HepG2 (cell line): Measurements from ENCODE around the gene CLDN4. TPM values are rescaled to one million over a fixed set of nuclear protein-coding genes. Genes with fewer than 3 reads are reported as not detected.

ENCODE experiments used
- ADNP ChIP-seq: sonication (generic); formaldehyde crosslinking; IDR thresholded peaks from 2 replicates; pipeline ENCODE4 v1.4.0; 2020; ENCODE audit warnings: missing genetic modification reagents
- CREM ChIP-seq, 2 experiments: sonication (generic) in 1 of 2; formaldehyde crosslinking in 1 of 2; IDR thresholded peaks; 2 replicates each; pipeline versions ENCODE4 v1.4.0 to v1.6.1; 2016 to 2020; ENCODE audit warnings: antibody characterized with exemption in 1 of 2, mild to moderate bottlenecking in 1 of 2, missing genetic modification reagents in 1 of 2
- GPN1 ChIP-seq: sonication (generic); formaldehyde crosslinking; IDR thresholded peaks from 2 replicates; pipeline ENCODE4 v1.5.1; 2020; ENCODE audit warnings: missing genetic modification reagents, borderline replicate concordance
- KAT7 ChIP-seq: IDR thresholded peaks from 2 replicates; pipeline ENCODE4 v1.6.1; 2018; ENCODE audit warnings: borderline replicate concordance, missing compliant biosample characterization
- MAF1 ChIP-seq: sonication (generic); formaldehyde crosslinking; IDR thresholded peaks from 2 replicates; pipeline ENCODE4 v1.5.0; 2020; ENCODE audit warnings: missing genetic modification reagents, borderline replicate concordance
- MYC ChIP-seq: sonication (generic); formaldehyde crosslinking; IDR thresholded peaks from 2 replicates; pipeline ENCODE4 v1.9.0; 2021; ENCODE audit warnings: missing genetic modification reagents, borderline replicate concordance
- PREB ChIP-seq: sonication (generic); formaldehyde crosslinking; IDR thresholded peaks from 2 replicates; pipeline ENCODE4 v1.4.0; 2020; ENCODE audit warnings: missing genetic modification reagents
- REXO4 ChIP-seq: sonication (generic); formaldehyde crosslinking; IDR thresholded peaks from 2 replicates; pipeline ENCODE4 v1.8.0; 2022; ENCODE audit warnings: missing genetic modification reagents, mild to moderate bottlenecking, borderline replicate concordance
- RFX5 ChIP-seq: IDR thresholded peaks from 2 replicates; pipeline ENCODE4 v1.6.1; 2011; ENCODE audit warnings: low read depth, low read length, improper control_type of control experiment
- RNF219 ChIP-seq: sonication (generic); formaldehyde crosslinking; IDR thresholded peaks from 2 replicates; pipeline ENCODE4 v1.5.0; 2020; ENCODE audit warnings: mild to moderate bottlenecking, missing genetic modification reagents
- SOX6 ChIP-seq, 2 experiments: fragments of 450-650 bp in 1 of 2; sonication (generic) in 1 of 2; formaldehyde crosslinking in 1 of 2; IDR thresholded peaks; 2 replicates each; pipeline versions ENCODE4 v1.4.0 to v1.6.1; 2017 to 2020; ENCODE audit warnings: antibody characterized with exemption in 1 of 2, mild to moderate bottlenecking in 1 of 2, missing genetic modification reagents in 1 of 2
- SYNCRIP ChIP-seq: fragments of 200-400 bp; formaldehyde crosslinking; IDR thresholded peaks from 2 replicates; pipeline ENCODE4 v1.6.1; 2018; ENCODE audit warnings: mild to moderate bottlenecking, low read depth, low read length; ENCODE audit not compliant: insufficient read depth
- TGIF2 ChIP-seq: IDR thresholded peaks from 2 replicates; pipeline ENCODE4 v1.6.1; 2016; ENCODE audit warnings: control low read depth, missing compliant biosample characterization
- ZNF101 ChIP-seq: sonication (generic); formaldehyde crosslinking; IDR thresholded peaks from 2 replicates; pipeline ENCODE4 v1.4.0; 2020; ENCODE audit warnings: mild to moderate bottlenecking, low read depth, missing genetic modification reagents, borderline replicate concordance
- ZNF317 ChIP-seq: sonication (generic); formaldehyde crosslinking; IDR thresholded peaks from 2 replicates; pipeline ENCODE4 v1.5.0; 2020; ENCODE audit warnings: mild to moderate bottlenecking, missing genetic modification reagents
- ZNF44 ChIP-seq: sonication (generic); formaldehyde crosslinking; IDR thresholded peaks from 2 replicates; pipeline ENCODE4 v1.5.1; 2020; ENCODE audit warnings: mild to moderate bottlenecking, missing genetic modification reagents
- ZNF550 ChIP-seq: sonication (generic); formaldehyde crosslinking; IDR thresholded peaks from 2 replicates; pipeline ENCODE4 v1.4.0; 2020; ENCODE audit warnings: mild to moderate bottlenecking, missing genetic modification reagents, borderline replicate concordance
- ZNF891 ChIP-seq: sonication (generic); formaldehyde crosslinking; IDR thresholded peaks from 2 replicates; pipeline ENCODE4 v1.5.0; 2020; ENCODE audit warnings: mild to moderate bottlenecking, missing genetic modification reagents
- ZSCAN30 ChIP-seq: sonication (generic); formaldehyde crosslinking; IDR thresholded peaks from 2 replicates; pipeline ENCODE4 v1.5.0; 2020; ENCODE audit warnings: mild to moderate bottlenecking, missing genetic modification reagents
- polyA plus RNA-seq, 8 experiments: library from polyadenylated mRNA; depleted of rRNA in 3 of 8; stranded (reverse) in 7 of 8; unstranded in 1 of 8; fragments of >200 nt; fragmentation: Illumina TruSeq in 4 of 8; extraction: Trizol in 4 of 8; gene quantifications; 2 replicates each; pipeline versions ENCODE4 v1.2.1 to v1.2.3, GENCODE V29; 2011 to 2016; ENCODE audit warnings: low read depth in 4 of 8, missing spikeins in 1 of 8, mixed read lengths in 1 of 8; ENCODE audit not compliant: insufficient read depth in 1 of 8
- total RNA-seq, 5 experiments: library from RNA; depleted of rRNA; stranded (reverse); fragments of >200 nt; fragmentation: Illumina TruSeq; extraction: Trizol; gene quantifications; 2 replicates each; pipeline ENCODE4 v1.2.3, GENCODE V29; 2016; ENCODE audit warnings: low read depth in 1 of 5
- TF ChIP-seq, protein P1 (sequence below): sonication (generic); formaldehyde crosslinking; IDR thresholded peaks from 2 replicates; pipeline ENCODE4; 2020; ENCODE audit warnings: missing genetic modification reagents, mild to moderate bottlenecking, borderline replicate concordance
- TF ChIP-seq, protein P2 (sequence below): sonication (generic); formaldehyde crosslinking; IDR thresholded peaks from 2 replicates; pipeline ENCODE4 v1.8.0; 2022; ENCODE audit warnings: mild to moderate bottlenecking, missing genetic modification reagents, borderline replicate concordance

Gene CLDN4
- total and polyA plus RNA-seq, 2 of the 13 experiments (the other 11 are each of a cell fraction or from before 2014, with no cell fraction given) = 28.2 to 35.7 TPM

- no peak for TF ChIP-seq SYNCRIP
- no peak for TF ChIP-seq ZNF44 (CRISPR knock-in tag)
- 0 out of 2 replicates have a peak, but pooled peaks have one; percentile 17 for TF ChIP-seq CREM (IDR thresholded peaks at IDR 0.05)
- TF ChIP-seq CREM (CRISPR knock-in tag; IDR thresholded peaks at IDR 0.05) = no peak
- no peak for TF ChIP-seq PREB (CRISPR knock-in tag)
- TF ChIP-seq KAT7 (CRISPR knock-in tag) = no peak
- no peak for TF ChIP-seq ZNF550 (CRISPR knock-in tag)
- TF ChIP-seq ZSCAN30 (CRISPR knock-in tag) = no peak
- peak; percentile 47; the same call in 1 of the 2 replicates for TF ChIP-seq MYC (CRISPR knock-in tag)
- TF ChIP-seq ZNF317 (CRISPR knock-in tag) = no peak
- TF ChIP-seq SOX6 (IDR thresholded peaks at IDR 0.05) = no peak
- TF ChIP-seq SOX6 (CRISPR knock-in tag; IDR thresholded peaks at IDR 0.05) = peak; percentile 16; the same call in 1 of the 2 replicates
- TF ChIP-seq RNF219 (CRISPR knock-in tag) = no peak
- TF ChIP-seq MAF1 (CRISPR knock-in tag) = no peak
- TF ChIP-seq ZNF101 = no peak
- TF ChIP-seq, protein P1, sequence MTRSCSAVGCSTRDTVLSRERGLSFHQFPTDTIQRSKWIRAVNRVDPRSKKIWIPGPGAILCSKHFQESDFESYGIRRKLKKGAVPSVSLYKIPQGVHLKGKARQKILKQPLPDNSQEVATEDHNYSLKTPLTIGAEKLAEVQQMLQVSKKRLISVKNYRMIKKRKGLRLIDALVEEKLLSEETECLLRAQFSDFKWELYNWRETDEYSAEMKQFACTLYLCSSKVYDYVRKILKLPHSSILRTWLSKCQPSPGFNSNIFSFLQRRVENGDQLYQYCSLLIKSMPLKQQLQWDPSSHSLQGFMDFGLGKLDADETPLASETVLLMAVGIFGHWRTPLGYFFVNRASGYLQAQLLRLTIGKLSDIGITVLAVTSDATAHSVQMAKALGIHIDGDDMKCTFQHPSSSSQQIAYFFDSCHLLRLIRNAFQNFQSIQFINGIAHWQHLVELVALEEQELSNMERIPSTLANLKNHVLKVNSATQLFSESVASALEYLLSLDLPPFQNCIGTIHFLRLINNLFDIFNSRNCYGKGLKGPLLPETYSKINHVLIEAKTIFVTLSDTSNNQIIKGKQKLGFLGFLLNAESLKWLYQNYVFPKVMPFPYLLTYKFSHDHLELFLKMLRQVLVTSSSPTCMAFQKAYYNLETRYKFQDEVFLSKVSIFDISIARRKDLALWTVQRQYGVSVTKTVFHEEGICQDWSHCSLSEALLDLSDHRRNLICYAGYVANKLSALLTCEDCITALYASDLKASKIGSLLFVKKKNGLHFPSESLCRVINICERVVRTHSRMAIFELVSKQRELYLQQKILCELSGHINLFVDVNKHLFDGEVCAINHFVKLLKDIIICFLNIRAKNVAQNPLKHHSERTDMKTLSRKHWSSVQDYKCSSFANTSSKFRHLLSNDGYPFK (CRISPR knock-in tag) = peak; percentile 45; the same call in 1 of the 2 replicates
- no peak for TF ChIP-seq ADNP (CRISPR knock-in tag)
- TF ChIP-seq REXO4 (CRISPR knock-in tag) = peak; percentile 78
- no peak for TF ChIP-seq GPN1 (CRISPR knock-in tag)
- no peak for TF ChIP-seq ZNF891 (CRISPR knock-in tag)
- TF ChIP-seq, protein P2, sequence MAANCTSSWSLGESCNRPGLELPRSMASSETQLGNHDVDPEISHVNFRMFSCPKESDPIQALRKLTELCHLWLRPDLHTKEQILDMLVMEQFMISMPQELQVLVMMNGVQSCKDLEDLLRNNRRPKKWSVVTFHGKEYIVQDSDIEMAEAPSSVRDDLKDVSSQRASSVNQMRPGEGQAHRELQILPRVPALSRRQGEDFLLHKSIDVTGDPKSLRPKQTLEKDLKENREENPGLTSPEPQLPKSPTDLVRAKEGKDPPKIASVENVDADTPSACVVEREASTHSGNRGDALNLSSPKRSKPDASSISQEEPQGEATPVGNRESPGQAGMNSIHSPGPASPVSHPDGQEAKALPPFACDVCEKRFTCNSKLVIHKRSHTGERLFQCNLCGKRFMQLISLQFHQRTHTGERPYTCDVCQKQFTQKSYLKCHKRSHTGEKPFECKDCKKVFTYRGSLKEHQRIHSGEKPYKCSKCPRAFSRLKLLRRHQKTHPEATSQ (CRISPR knock-in tag) = 0 out of 2 replicates have a peak, but pooled peaks have one; percentile 63
- TF ChIP-seq RFX5 = no peak
- no peak for TF ChIP-seq TGIF2 (CRISPR knock-in tag)
Observed at GRCh38 chr7:73830681-73831583, at the start of gene CLDN4 (continued).
